ENCODE data around the gene FMN1. TPM values are rescaled to one million over a fixed set of nuclear protein-coding genes. Genes with fewer than 3 reads are reported as not detected.

FMN1 gene
- polyA plus RNA-seq, 2 of the 4 experiments (the other 2 are of a cell fraction) = 0.53 to 2.2 TPM

DNA sequence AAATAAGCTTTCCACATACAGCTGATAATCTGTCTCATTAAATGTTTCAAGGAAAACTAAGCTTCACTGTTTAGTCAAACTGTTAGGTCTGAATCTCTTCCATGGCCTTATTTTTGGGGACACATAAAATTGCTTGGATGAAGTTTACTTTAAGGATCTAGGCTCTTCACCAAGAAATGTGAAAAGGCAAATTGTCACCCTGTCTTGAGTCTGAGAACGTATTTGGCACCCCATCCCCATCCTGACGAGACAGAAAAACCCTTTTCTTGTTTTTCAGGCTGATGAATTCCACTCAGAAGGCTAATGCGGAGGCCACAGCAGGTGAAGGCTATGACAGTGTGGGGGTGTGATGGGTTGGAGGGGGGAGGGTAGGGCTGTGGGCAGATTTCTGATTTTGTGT is 250.1 kb downstream of the FMN1 start (continued):
- TF ChIP-seq PBX3 (IDR thresholded peaks at IDR 0.05) = no peak
- TF ChIP-seq HOXA7 (CRISPR knock-in tag; IDR thresholded peaks at IDR 0.05) = no peak
- TF ChIP-seq RFX5 (IDR thresholded peaks at IDR 0.05) = no peak

GRCh38 chr15:32943711-32944110 is 250.8 kb downstream of the FMN1 start:
- WGBS (ENCODE audit: missing lambda C conversion rate) = 61% methylated on average over 3 of the region's 3 CpGs
- DNase-seq (ENCODE audit: low read depth in 1 of 2, low spot score in 1 of 2) (no peak), ATAC-seq (no peak), FAIRE-seq (no peak)
- no peak overlapping the region for H3K4me2 ChIP-seq
- H3K4me3 ChIP-seq = no peak overlapping the region
- H3K27ac ChIP-seq = no peak overlapping the region
- no peaks in the 10 kb centered on the region for H3K9me3 ChIP-seq
- ChIA-PET POLR2A (no interaction called here), CTCF (interaction anchor here (1.5 to 2.2 kb wide), 5 partner anchors 10 to 295 kb away, joined by 3 to 12 read pairs (median 4); no protein-coding TSS in a partner anchor)
- TF ChIP-seq RAD21 (conservative IDR thresholded peaks at IDR 0.05 in 1 of 2, IDR thresholded peaks at IDR 0.05 in 1 of 2) (no peak), CEBPB (IDR thresholded peaks at IDR 0.05) (peak; percentile 21 to 33; a peak in 2 of 4 replicates)
- H3K4me1 ChIP-seq = no peaks in the 10 kb centered on the region

DNA sequence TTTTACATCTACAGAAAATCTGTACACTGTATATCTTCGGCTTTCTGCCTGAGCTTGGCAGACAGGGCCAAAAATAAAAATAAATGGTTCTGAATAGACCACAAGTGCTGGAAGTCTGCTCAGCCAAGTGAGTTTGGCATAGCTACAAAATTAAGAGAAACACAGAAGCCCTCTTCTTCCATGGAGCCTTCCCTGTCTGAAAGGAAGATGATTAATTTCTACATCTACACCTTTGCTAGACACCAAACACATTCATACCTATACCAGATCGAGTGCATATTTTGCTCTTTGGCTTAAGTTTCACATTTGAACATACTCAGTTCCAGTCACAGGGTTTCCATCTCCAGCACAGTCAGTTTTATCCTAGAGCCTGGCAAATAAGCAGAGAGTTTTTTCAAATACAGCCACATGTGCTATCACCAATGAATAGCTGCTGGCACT is 252.1 kb downstream of the FMN1 start:
- ChIA-PET POLR2A (no interaction called here), CTCF (interaction anchor here (1.3 to 3.3 kb wide), 5 partner anchors 10 to 280 kb away, joined by 3 to 17 read pairs (median 6); no protein-coding TSS in a partner anchor)
- no peak overlapping the region for H3K27ac ChIP-seq
- peak; percentile 91 for FAIRE-seq
- ATAC-seq = no peak
- H3K4me1 ChIP-seq = no peaks in the 10 kb centered on the region
- no peak for DNase-seq (ENCODE audit: low read depth in 1 of 2, low spot score in 1 of 2)
- no peak overlapping the region for H3K4me3 ChIP-seq
- H3K9me3 ChIP-seq = no peaks in the 10 kb centered on the region
- H3K4me2 ChIP-seq = no peak overlapping the region
- 61% methylated on average over 2 of the region's 2 CpGs for whole genome bisulfite sequencing (ENCODE audit: missing lambda C conversion rate)
- TF ChIP-seq HOXB13 (CRISPR knock-in tag; IDR thresholded peaks at IDR 0.05; ENCODE audit: low read depth) (no peak), HOXB5 (CRISPR knock-in tag; IDR thresholded peaks at IDR 0.05) (no peak), POLR2A (IDR thresholded peaks at IDR 0.05; ENCODE audit: low read length) (no peak), HEYL (CRISPR knock-in tag; IDR thresholded peaks at IDR 0.05) (no peak), PHF8 (IDR thresholded peaks at IDR 0.05; ENCODE audit: borderline replicate concordance, low read depth) (no peak), CBX2 (IDR thresholded peaks at IDR 0.05; ENCODE audit: borderline replicate concordance, low read depth) (no peak), MAZ (IDR thresholded peaks at IDR 0.05; ENCODE audit: borderline replicate concordance, low read depth, low read length) (no peak), PBX3 (IDR thresholded peaks at IDR 0.05) (no peak), TFCP2L1 (CRISPR knock-in tag; IDR thresholded peaks at IDR 0.05) (no peak), RFX5 (IDR thresholded peaks at IDR 0.05) (no peak)

GRCh38 chr15:32941823-32942222 is 252.7 kb downstream of the FMN1 start:
- Histone ChIP-seq H3K4me3 (no peak overlapping the region), H3K9me3 (no peaks in the 10 kb centered on the region), H3K4me1 (no peaks in the 10 kb centered on the region), H3K27ac (no peak overlapping the region), H3K4me2 (no peak overlapping the region)
- ATAC-seq (no peak), FAIRE-seq (no peak), DNase-seq (ENCODE audit: low read depth in 1 of 2, low spot score in 1 of 2) (no peak)
- POLR2A ChIA-PET = no interaction called here
- TF ChIP-seq EHF (CRISPR knock-in tag; IDR thresholded peaks at IDR 0.05) = no peak
- no peak for TF ChIP-seq PHF8 (IDR thresholded peaks at IDR 0.05; ENCODE audit: borderline replicate concordance, low read depth)
- no peak for TF ChIP-seq JUNB (IDR thresholded peaks at IDR 0.05)
- no peak for TF ChIP-seq MAX (IDR thresholded peaks at IDR 0.05)
- no peak for TF ChIP-seq BHLHE40 (IDR thresholded peaks at IDR 0.05; ENCODE audit: low read depth, low read length)
- TF ChIP-seq HDAC2 (IDR thresholded peaks at IDR 0.05) = no peak
- TF ChIP-seq CEBPB (IDR thresholded peaks at IDR 0.05) = no peak
- TF ChIP-seq FOXS1 (CRISPR knock-in tag; IDR thresholded peaks at IDR 0.05) = no peak
- no peak for TF ChIP-seq ZNF302 (CRISPR knock-in tag; IDR thresholded peaks at IDR 0.05)
- WGBS (ENCODE audit: missing lambda C conversion rate) = 90% methylated on average over 6 of the region's 6 CpGs
- CTCF ChIA-PET = interaction anchor here (0.6 to 3.3 kb wide), 8 partner anchors 11 to 279 kb away, joined by 3 to 17 read pairs (median 4); no protein-coding TSS in a partner anchor

Measured in A549 (cell line).